ENCODE results near the gene CTIF.

DNA sequence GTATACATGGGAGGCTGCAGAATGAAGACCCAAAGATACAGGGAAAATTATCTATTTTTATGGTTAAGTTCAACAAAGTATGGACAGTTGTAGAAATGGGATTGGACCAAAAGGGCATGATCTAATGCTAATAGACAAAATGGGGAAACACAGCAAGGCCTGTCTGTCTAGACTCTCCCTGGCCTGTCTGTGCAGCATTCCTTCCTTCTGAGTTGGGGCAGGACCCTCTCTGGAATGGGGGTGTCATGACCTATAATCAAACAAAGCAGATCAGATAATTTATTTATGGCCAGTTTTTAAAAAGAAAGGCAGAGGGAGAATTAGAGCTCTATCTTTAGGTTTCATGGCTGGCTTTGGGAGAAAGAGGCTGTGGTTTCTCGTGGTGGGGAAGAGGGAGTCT is 104.4 kb downstream of the CTIF start:
- TF ChIP-seq, protein P1, sequence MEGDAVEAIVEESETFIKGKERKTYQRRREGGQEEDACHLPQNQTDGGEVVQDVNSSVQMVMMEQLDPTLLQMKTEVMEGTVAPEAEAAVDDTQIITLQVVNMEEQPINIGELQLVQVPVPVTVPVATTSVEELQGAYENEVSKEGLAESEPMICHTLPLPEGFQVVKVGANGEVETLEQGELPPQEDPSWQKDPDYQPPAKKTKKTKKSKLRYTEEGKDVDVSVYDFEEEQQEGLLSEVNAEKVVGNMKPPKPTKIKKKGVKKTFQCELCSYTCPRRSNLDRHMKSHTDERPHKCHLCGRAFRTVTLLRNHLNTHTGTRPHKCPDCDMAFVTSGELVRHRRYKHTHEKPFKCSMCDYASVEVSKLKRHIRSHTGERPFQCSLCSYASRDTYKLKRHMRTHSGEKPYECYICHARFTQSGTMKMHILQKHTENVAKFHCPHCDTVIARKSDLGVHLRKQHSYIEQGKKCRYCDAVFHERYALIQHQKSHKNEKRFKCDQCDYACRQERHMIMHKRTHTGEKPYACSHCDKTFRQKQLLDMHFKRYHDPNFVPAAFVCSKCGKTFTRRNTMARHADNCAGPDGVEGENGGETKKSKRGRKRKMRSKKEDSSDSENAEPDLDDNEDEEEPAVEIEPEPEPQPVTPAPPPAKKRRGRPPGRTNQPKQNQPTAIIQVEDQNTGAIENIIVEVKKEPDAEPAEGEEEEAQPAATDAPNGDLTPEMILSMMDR (IDR thresholded peaks at IDR 0.05; ENCODE audit: poor library complexity, severe bottlenecking), result no peak
- TF ChIP-seq RAD21 (conservative IDR thresholded peaks at IDR 0.05) (no peak), EZH2 (IDR thresholded peaks at IDR 0.05; ENCODE audit: borderline replicate concordance, insufficient read depth, low read length, poor library complexity, severe bottlenecking) (no peak), POLR2AphosphoS5 (IDR thresholded peaks at IDR 0.05) (no peak), TAF1 (IDR thresholded peaks at IDR 0.05; ENCODE audit: low read depth) (no peak), EP300 (conservative IDR thresholded peaks at IDR 0.05; ENCODE audit: poor library complexity, severe bottlenecking) (no peak), MXI1 (conservative IDR thresholded peaks at IDR 0.05; ENCODE audit: poor library complexity, severe bottlenecking) (no peak)

All from neural cell (in vitro differentiated cells).